Uterus (tissue), 2 donors: ENCODE results near the gene RRAD.

ENCODE experiments used
- POLR2A ChIP-seq, 2 donors: fragments of 450-650 bp; IDR thresholded peaks; one replicate each; pipeline ENCODE4 v1.6.1; 2016; ENCODE audit warnings: antibody characterized with exemption in 2 of 2, mild to moderate bottlenecking in 1 of 2, moderate library complexity in 1 of 2
- TF ChIP-seq, protein P1 (sequence below), 4 experiments: fragments of 200-600 bp in 2 of 4; fragments of 450-650 bp in 2 of 4; sonication (generic) in 2 of 4; IDR thresholded peaks; one replicate each; pipeline ENCODE4 v1.5.1; 2016 to 2019; ENCODE audit warnings: antibody characterized with exemption in 4 of 4, mild to moderate bottlenecking in 2 of 4, moderate library complexity in 1 of 4

DNA sequence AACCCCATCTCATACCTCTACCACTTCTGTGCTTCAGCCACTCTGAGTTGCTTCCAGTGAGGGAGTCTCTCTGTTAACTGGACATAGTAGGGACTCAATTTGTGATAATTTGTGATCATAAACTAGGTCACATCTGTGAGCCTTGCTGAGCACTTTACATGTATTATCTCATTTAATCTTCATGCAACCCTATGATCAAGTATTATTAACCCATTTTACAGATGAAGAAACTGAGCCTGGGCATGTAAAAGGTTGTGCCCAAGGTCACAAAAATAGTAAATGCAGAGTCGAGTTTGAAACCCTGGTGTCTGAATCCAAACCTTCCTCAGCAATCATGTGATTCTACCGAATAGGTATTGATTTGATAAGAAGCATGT is 26.4 kb downstream of the RRAD start:
- TF ChIP-seq, protein P1, sequence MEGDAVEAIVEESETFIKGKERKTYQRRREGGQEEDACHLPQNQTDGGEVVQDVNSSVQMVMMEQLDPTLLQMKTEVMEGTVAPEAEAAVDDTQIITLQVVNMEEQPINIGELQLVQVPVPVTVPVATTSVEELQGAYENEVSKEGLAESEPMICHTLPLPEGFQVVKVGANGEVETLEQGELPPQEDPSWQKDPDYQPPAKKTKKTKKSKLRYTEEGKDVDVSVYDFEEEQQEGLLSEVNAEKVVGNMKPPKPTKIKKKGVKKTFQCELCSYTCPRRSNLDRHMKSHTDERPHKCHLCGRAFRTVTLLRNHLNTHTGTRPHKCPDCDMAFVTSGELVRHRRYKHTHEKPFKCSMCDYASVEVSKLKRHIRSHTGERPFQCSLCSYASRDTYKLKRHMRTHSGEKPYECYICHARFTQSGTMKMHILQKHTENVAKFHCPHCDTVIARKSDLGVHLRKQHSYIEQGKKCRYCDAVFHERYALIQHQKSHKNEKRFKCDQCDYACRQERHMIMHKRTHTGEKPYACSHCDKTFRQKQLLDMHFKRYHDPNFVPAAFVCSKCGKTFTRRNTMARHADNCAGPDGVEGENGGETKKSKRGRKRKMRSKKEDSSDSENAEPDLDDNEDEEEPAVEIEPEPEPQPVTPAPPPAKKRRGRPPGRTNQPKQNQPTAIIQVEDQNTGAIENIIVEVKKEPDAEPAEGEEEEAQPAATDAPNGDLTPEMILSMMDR (IDR thresholded peaks at IDR 0.05): no peak
- TF ChIP-seq POLR2A (IDR thresholded peaks at IDR 0.05): no peak
